Endothelial cell of umbilical vein (primary cell): ENCODE results near the gene HBP1.

ENCODE experiments used
- EZH2 ChIP-seq: IDR thresholded peaks from 2 replicates; pipeline ENCODE4 v1.6.1; 2012; ENCODE audit warnings: borderline replicate concordance, low read depth, mild to moderate bottlenecking, moderate library complexity, low read length, inconsistent platforms; ENCODE audit not compliant: severe bottlenecking
- FOS ChIP-seq: IDR thresholded peaks from 2 replicates; pipeline ENCODE4 v1.6.1; 2011; ENCODE audit warnings: mild to moderate bottlenecking, low read length, moderate library complexity, borderline replicate concordance; ENCODE audit not compliant: insufficient read depth
- POLR2A ChIP-seq: IDR thresholded peaks from 2 replicates; pipeline ENCODE4 v1.6.1; 2012; ENCODE audit warnings: low read depth, mild to moderate bottlenecking, control low read depth, low read length
- POLR2AphosphoS5 ChIP-seq: IDR thresholded peaks from 2 replicates; pipeline ENCODE4 v1.6.1; 2012; ENCODE audit warnings: low read depth, mild to moderate bottlenecking, control low read depth, low read length, moderate library complexity; ENCODE audit not compliant: insufficient read depth
- TF ChIP-seq, protein P1 (sequence below), 2 donors: IDR thresholded peaks; 1 replicate in 1 of 2; 2 replicates in 1 of 2; pipeline ENCODE4 v1.5.1; 2011; ENCODE audit warnings: low read length in 2 of 2, mild to moderate bottlenecking in 2 of 2, moderate library complexity in 2 of 2, control low read depth in 1 of 2, inconsistent platforms in 1 of 2, low read depth in 1 of 2; ENCODE audit not compliant: insufficient read depth in 1 of 2; ENCODE audit errors: extremely low read depth in 1 of 2
- TF ChIP-seq, protein P2 (sequence below): IDR thresholded peaks from 2 replicates; pipeline ENCODE4 v1.6.1; 2011; ENCODE audit not compliant: insufficient read depth, insufficient read length

DNA sequence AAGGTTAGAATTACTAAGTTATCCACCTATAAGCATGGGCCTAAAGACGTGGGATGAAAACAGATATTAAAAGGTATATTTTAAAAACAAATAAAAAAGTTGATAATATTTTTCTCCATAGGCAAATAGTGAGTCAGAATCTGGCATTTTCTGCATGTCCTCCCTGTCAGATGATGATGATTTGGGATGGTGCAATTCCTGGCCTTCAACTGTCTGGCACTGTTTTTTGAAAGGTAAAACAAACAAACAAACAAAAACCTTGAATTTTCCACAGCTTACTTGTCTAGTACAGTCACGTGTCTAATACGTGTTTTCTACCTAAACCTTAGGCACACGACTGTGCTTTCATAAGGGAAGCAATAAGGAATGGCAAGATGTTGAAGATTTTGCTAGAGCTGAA lies 17.4 kb downstream of the HBP1 start:
- TF ChIP-seq, protein P1, sequence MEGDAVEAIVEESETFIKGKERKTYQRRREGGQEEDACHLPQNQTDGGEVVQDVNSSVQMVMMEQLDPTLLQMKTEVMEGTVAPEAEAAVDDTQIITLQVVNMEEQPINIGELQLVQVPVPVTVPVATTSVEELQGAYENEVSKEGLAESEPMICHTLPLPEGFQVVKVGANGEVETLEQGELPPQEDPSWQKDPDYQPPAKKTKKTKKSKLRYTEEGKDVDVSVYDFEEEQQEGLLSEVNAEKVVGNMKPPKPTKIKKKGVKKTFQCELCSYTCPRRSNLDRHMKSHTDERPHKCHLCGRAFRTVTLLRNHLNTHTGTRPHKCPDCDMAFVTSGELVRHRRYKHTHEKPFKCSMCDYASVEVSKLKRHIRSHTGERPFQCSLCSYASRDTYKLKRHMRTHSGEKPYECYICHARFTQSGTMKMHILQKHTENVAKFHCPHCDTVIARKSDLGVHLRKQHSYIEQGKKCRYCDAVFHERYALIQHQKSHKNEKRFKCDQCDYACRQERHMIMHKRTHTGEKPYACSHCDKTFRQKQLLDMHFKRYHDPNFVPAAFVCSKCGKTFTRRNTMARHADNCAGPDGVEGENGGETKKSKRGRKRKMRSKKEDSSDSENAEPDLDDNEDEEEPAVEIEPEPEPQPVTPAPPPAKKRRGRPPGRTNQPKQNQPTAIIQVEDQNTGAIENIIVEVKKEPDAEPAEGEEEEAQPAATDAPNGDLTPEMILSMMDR (IDR thresholded peaks at IDR 0.05; ENCODE audit: extremely low read depth in 1 of 2, insufficient read depth in 1 of 2, low read depth in 1 of 2, low read length in 2 of 2) = no peak
- TF ChIP-seq, protein P2, sequence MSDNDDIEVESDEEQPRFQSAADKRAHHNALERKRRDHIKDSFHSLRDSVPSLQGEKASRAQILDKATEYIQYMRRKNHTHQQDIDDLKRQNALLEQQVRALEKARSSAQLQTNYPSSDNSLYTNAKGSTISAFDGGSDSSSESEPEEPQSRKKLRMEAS = no peak
- TF ChIP-seq POLR2A (no peak), FOS (no peak), POLR2AphosphoS5 (no peak), EZH2 (no peak)
